ENCODE measurements around the gene PPP1R3D.
A peak's percentile ranks its signal among the peaks of the same experiment; 100 is the strongest.

Gene PPP1R3D

GRCh38 chr20:59948212-59948611 lies 8.1 kb upstream of the PPP1R3D start:
- DNase-seq (ENCODE audit: low read depth) = no peak
- TF ChIP-seq CTCF (conservative IDR thresholded peaks at IDR 0.05; ENCODE audit: low read depth, low read length) = no peak
- H3K4me3 ChIP-seq (ENCODE audit: low read depth, low read length) = no peak overlapping the region

- DNase-seq (ENCODE audit: low read depth) = no peak
- no peak overlapping the region for H3K4me3 ChIP-seq (ENCODE audit: low read depth, low read length)
- TF ChIP-seq CTCF (conservative IDR thresholded peaks at IDR 0.05; ENCODE audit: low read depth, low read length) = no peak
These were observed 7.3 kb upstream of the PPP1R3D start for GRCh38 chr20:59947376-59947775.

- H3K4me3 ChIP-seq (ENCODE audit: low read depth, low read length) = no peak overlapping the region
- no peak for TF ChIP-seq CTCF (conservative IDR thresholded peaks at IDR 0.05; ENCODE audit: low read depth, low read length)
- peak; percentile 11 for DNase-seq (ENCODE audit: low read depth)
These were observed 5.6 kb upstream of the PPP1R3D start for GRCh38 chr20:59945731-59946130.

- no peak for TF ChIP-seq CTCF (conservative IDR thresholded peaks at IDR 0.05; ENCODE audit: low read depth, low read length)
- H3K4me3 ChIP-seq (ENCODE audit: low read depth, low read length) = no peak overlapping the region
- DNase-seq (ENCODE audit: low read depth) = no peak
These were observed 5.1 kb upstream of the PPP1R3D start for GRCh38 chr20:59945175-59945574.

GRCh38 chr20:59944726-59945125 lies 4.6 kb upstream of the PPP1R3D start:
- no peak for DNase-seq (ENCODE audit: low read depth)
- no peak for TF ChIP-seq CTCF (conservative IDR thresholded peaks at IDR 0.05; ENCODE audit: low read depth, low read length)
- H3K4me3 ChIP-seq (ENCODE audit: low read depth, low read length) = no peak overlapping the region

- no peak for TF ChIP-seq CTCF (conservative IDR thresholded peaks at IDR 0.05; ENCODE audit: low read depth, low read length)
- no peak for DNase-seq (ENCODE audit: low read depth)
- H3K4me3 ChIP-seq (ENCODE audit: low read depth, low read length) = no peak overlapping the region
These were observed 2.1 kb upstream of the PPP1R3D start for GRCh38 chr20:59942245-59942644.

GRCh38 chr20:59940956-59941294 lies 820 bp upstream of the PPP1R3D start:
- no peak for TF ChIP-seq CTCF (conservative IDR thresholded peaks at IDR 0.05; ENCODE audit: low read depth, low read length)
- H3K4me3 ChIP-seq (ENCODE audit: low read depth, low read length) = peak overlapping the region; percentile 80
- no peak for DNase-seq (ENCODE audit: low read depth)
